Measurements from ENCODE around the gene PLA2R1.

GRCh38 chr2:160064916-160065315 lies 2.5 kb upstream of the PLA2R1 start:
- TF ChIP-seq CTCF (IDR thresholded peaks at IDR 0.05) (no peak), MLX (CRISPR knock-in tag; IDR thresholded peaks at IDR 0.05) (no peak), TEAD4 (CRISPR knock-in tag; IDR thresholded peaks at IDR 0.05) (no peak)

Data from WTC11 (cell line).